Ishikawa (cell line): ENCODE data around the gene TANC1.

Source experiments
- EP300 ChIP-seq: IDR thresholded peaks from 2 replicates; pipeline ENCODE4 v1.6.1; 2012; ENCODE audit warnings: borderline replicate concordance
- MAX ChIP-seq: IDR thresholded peaks from 2 replicates; pipeline ENCODE4 v1.6.1; 2012
- NFIC ChIP-seq: IDR thresholded peaks from 2 replicates; pipeline ENCODE4 v1.6.1; 2012
- RAD21 ChIP-seq: IDR thresholded peaks from 2 replicates; pipeline ENCODE4 v1.6.1; 2012; ENCODE audit warnings: low read depth
- REST ChIP-seq: IDR thresholded peaks from 2 replicates; pipeline ENCODE4 v1.6.1; 2012; ENCODE audit warnings: low read depth, mild to moderate bottlenecking
- TAF1 ChIP-seq: IDR thresholded peaks from 2 replicates; pipeline ENCODE4 v1.6.1; 2012; ENCODE audit warnings: low read depth, mild to moderate bottlenecking
- TCF12 ChIP-seq: IDR thresholded peaks from 2 replicates; pipeline ENCODE4 v1.6.1; 2012; ENCODE audit warnings: low read depth
- TEAD4 ChIP-seq: IDR thresholded peaks from 2 replicates; pipeline ENCODE4 v1.6.1; 2012
- USF1 ChIP-seq: IDR thresholded peaks from 2 replicates; pipeline ENCODE4 v1.6.1; 2012
- YY1 ChIP-seq: IDR thresholded peaks from 2 replicates; pipeline ENCODE4 v1.6.1; 2012; ENCODE audit warnings: low read depth
- ZBTB7A ChIP-seq: IDR thresholded peaks from 2 replicates; pipeline ENCODE4 v1.6.1; 2012; ENCODE audit warnings: low read depth

DNA sequence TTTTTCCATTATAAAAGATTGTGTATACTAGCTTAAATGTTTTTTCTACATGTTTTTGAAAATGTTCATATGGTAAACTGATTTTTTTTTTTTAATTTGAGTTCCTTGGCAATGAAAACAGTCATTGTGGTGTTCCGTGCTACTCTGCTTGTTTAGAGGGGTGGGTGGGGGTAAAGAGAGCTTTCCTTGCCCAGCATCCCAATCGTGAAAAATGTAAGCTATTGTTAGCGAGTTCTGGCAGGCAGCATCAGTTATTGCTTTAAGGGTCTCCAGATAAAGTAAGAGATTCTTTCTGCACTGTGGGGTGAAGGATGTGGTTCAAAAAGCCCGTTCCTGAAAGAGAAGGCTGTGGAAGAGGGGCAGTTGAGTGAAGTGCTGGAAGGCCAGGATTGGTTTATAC, 118.4 kb downstream of the TANC1 start:
- TF ChIP-seq NFIC (no peak), REST (no peak), MAX (no peak), YY1 (no peak), RAD21 (no peak), EP300 (no peak), TEAD4 (no peak), TAF1 (no peak), USF1 (no peak), TCF12 (no peak), ZBTB7A (no peak)
